ENCODE measurements around the gene RWDD3. TPM values are rescaled to one million over a fixed set of nuclear protein-coding genes. Genes with fewer than 3 reads are reported as not detected.

Gene RWDD3, protein sequence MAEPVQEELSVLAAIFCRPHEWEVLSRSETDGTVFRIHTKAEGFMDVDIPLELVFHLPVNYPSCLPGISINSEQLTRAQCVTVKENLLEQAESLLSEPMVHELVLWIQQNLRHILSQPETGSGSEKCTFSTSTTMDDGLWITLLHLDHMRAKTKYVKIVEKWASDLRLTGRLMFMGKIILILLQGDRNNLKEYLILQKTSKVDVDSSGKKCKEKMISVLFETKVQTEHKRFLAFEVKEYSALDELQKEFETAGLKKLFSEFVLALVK
- 11.6 and 15.0 TPM in 2 replicates for total RNA-seq

DNA sequence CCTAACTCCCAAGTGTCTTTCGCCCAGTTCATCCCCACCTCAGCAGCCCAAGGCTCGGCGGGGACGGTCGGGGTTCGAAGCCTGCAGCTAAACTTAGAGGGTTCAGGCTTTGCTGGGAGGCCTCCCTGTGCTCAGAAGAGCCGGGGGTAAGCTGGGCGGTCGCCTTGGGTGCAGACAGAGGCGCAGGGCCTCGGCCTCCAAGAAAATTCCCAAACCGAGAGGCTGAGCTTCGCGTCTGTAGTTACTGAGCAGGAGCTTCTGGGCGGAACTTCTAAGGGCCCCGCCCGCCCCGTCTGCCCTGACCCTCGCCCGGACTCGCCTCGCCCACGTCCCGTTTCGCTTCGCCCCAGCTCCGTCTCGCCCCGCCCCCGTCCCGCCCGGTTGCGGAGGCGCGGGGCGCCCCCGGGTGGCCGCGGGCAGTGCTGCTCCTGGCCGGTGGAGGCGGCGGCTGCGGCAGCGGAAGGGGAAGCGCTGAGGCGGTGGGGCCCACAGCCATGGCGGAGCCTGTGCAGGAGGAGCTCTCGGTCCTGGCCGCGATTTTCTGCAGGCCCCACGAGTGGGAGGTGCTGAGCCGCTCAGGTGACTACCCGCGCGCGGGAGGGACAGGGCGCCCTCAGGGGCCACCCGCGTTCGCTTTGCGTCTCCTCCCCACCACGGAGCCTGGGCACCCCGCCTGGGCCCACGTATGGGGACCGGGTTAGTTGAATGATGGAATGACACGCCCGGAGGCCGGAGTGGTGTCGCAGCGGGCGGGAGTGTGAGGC is at the start of gene RWDD3:
RWDD3 (plus strand) TSS at position 474 of the 764 bp plus-strand sequence; CDS start at position 495, 21 bp downstream.
- peak; percentile 34 to 85 for DNase-seq (ENCODE audit: low read depth in 2 of 2)

DNA sequence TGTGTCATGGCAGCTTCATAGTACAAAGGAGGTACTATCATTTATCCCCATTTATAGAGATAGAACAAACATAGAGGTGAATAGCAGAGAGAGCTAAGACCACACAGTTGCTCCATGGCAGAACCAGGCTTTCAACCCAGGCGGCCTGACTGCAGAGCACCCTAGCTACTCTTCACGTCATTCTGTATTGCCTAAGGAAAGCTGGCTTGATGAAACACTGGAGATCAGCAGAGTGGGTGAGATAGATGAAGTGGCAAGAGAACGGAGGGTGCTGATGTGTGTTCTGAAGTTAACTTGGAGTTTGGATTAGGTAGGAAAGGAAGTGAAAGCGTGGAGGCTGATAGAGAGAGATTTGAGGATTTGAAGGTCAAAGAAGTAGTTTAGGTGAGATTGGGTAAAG is 47.9 kb upstream of the RWDD3 start:
- DNase-seq (ENCODE audit: low read depth in 2 of 2), result no peak

DNA sequence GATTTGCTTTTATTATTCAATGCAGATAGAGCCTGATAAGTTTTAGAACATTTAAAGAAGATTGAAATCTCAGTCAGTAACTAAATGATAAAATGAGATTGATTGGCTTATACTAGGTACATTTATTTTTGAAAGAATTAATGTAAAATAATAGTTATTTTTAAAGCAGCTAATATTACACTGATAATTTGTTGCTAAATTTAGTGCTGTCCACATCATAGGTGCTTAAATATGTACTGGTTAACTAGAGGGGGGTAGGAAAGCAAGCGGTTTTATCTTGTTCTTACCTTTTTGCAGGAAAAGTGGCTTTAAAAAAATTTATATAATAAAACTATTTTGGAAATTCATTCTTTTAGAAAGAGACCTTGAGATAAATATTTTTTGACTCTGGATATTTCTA is 40.4 kb upstream of the RWDD3 start:
- no peak for DNase-seq (ENCODE audit: low read depth in 2 of 2)

DNA sequence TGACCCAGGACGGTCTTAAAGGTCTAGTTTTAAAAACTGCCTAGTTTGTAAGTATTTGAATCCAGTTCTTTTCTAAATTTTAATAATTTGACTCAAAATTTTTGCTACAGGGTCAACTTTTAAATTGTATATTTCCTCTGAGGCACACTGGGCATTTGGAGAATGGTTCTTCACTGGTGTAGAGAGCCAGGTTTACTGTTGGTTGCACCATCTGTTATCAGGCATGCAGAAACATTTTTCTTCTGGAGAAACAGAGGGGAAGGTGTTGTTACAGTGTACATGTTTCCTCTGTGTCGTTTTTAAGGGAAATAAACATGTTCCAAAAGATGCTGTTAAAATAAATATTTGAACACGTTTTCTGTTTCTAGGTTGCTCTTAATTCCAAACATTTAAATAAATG is 39.0 kb upstream of the RWDD3 start:
- DNase-seq (ENCODE audit: low read depth in 2 of 2), result no peak

DNA sequence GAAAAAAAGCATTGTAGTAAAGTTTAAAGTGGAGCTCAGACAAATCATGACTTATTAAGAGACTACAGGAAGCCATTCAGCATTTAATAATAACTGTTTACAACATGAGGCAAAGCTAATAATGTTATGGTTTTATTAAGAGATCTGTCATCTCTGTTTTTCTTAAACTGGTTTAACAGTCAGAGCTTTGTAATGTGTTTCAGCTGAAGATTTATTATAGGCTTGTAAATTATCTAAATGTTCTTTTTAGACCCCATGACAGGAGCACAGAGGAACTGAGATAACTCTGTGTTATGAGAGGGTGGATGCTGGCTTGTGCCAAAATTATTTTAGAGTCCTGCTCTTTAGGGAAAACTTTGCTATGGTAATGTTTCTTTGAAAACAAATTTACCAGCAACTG is 38.0 kb upstream of the RWDD3 start:
- no peak for DNase-seq (ENCODE audit: low read depth in 2 of 2)

DNA sequence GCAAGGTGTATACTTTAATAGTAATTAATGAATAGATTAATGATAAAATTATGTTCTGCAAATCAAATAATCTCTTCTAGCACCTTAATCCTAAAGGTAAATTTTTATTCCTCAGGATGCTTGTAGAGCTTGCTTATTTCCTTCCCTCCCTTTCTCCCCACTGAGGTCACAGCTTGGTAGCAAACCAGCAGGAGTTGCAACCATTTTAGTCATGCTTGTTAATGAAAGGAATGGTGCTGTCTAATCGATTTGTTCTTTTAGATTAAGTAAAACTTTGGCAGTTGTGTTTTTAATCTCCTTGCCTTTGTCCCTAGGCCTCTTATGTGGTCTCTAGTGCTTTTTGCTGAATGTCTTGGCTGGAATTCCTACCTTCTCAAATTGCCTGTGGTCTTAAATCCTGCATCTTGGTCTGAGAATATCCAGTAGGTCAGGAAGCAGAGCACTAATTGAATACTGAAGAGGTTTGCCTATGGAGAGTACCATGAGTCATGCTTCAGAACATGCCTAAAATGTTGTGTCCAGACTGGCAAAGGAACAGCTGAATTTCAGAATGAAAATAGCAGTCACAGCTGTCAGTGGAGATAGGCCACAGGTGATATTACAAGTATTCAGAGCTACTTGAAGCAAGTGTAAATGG is 36.3 kb upstream of the RWDD3 start:
- DNase-seq (ENCODE audit: low read depth in 2 of 2), result no peak

DNA sequence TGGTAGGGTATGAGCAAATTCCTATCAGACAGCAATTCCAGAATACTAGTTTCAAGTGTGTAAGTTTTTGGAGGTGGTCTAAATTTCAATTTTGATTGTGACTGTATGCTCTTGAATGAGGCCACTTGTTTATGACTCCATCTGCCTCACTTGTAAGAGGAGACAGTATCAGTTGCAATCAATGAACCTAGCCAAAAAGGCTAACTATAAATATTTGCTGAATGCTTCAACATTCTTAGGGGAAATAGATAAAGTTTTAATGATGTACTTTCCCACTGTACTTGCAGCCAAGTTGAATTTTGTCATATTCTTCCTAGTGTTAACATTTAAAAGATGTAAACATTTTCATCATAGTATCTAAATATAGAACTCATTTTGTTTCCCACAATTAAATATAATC is 32.1 kb upstream of the RWDD3 start:
- DNase-seq (ENCODE audit: low read depth in 2 of 2), result no peak

DNA sequence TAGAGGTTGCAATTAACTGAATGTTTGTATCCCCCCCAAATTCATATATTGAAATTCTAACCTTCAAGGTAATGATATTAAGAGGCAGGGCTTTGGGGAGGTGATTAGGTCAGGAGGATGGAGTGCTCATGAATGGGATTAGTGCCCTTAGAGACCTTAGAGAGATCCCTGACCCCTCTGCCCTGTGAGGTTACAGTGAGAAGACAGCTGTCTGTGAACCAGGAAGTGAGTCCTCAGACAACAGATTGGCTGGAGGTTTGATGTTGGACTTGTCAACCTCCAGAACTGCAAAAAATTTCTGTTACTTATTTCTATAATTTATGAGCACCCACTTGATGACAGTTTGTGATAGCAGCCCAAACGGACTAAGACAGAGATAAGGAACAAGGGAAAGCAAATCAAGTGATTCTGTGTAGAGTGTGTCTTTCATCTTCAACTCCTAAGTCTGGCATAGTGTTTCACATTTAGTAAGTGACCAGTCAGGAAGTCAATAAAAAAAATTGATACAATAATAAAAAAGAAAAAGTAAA is 30.0 kb upstream of the RWDD3 start:
- DNase-seq (ENCODE audit: low read depth in 2 of 2), result no peak

DNA sequence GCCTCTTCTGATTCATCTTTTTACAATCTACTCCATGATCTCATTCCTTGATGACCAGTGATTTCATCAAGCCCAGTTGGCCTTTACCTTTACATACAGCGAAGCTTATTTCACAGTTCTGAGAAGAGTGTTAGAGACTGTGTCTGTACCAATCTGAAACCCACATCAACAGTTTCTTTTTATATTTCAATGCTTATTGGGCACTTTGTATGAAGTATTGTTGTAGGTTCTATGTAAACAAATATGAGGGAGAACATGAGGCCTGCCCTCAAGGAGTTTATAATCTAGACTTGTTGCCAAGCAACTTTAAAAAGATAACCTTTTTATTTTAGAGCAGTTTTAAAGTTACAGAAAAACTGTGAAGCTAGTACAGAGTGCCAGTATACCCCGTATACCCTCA is 27.5 kb upstream of the RWDD3 start:
- DNase-seq (ENCODE audit: low read depth in 2 of 2), result no peak

DNA sequence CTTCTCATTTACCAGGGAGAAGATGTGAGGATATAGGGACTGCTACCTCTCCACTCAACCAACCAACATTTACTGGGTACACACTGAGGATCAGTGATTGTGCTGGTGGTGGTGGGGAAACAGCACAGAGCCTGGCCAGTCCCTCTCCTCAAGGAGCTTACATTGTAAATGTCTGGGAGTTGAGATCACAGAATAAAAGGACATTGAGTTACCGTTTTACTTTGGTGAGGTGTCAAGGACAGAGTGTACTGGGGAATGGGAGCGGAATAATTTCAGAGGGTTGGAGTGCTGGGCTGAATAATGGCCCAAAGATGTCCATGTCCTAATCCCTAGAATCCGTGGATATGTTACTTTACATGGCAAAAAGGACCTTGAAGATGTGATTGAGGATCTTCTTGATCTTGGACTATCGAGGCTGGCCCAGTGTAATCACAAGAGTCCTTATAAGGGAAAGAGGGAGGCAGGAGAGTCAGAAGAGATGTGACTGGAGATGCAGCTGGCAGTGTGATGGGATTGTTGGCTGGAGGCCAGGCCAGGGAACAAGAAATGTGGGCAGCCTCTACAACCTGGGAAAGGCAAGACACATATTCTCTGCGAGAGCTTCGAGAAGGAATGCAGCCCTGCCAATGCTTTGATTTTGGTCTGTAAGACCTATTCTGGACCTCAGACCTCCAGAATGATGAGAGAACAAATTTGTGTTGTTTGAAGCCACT is 26.6 kb upstream of the RWDD3 start:
- no peak for DNase-seq (ENCODE audit: low read depth in 2 of 2)

DNA sequence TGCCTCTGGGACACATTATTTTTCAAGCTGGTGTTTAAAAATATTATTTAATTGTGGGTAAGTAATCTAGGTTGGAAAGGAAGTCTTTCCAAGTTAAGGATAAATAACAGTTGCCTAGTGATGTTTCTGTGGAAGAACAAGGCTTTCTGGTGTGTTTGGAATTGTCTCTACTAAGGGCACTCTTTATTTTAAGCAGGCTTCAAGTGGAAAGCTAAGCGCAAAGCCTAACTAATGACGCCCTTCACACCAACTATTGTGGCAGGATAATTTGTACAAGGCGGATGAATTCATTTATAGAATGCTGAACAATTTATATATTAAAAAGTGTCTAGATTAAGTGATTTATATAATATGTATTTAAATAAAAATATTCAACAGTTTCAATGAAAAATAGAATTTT is 25.1 kb upstream of the RWDD3 start:
- DNase-seq (ENCODE audit: low read depth in 2 of 2), result no peak

DNA sequence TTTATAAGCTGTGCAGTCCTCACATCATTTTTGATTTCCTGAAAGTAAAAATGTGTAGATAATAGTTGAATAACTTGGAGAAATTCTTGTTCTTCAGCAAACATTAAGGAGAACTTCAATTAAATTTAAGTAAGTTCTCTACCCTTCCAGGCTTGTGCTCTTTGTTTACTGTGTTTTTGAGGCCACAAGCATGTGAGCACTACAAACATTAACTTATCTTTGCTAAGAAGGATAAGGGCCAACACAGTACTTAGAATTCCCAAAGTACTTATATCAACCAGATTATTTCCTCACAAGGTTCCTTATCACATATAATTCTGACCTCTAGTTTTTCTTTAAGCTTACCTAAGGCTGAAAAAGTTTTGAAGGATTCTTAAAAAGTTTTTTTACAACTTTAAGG is 24.7 kb upstream of the RWDD3 start:
- no peak for DNase-seq (ENCODE audit: low read depth in 2 of 2)

DNA sequence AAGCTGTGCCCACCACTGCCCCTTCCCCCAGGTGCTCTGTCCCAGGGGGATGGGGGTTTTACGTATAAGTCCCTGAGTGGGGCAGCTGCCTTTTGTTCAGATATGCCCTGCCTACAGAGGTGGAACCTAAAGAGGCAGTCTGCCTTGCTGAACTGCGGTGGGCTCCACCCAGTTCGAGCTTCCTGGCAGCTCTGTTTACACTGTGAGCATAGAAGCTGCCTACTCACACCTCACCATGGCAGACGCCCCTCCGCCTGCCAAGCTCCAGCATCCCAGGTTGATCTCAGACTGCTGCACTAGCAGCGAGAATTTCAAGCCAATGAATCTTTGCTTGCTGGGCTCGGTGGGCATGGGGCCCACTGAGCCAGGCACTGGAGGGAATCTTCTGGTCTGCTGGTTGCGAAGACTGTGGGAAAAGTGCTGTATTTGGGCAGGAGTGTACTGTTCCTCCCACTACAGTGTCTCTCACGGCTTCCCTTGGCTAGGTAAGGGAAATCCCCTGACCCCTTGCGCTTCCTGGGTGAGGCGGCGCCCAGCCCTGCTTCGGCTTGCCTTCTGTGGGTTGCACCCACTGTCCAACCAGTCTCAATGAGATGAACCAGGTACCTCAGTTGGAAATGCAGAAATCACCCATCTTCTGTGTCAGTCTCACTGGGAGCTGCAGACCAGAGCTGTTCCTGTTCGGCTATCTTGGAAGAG is 17.6 kb upstream of the RWDD3 start:
- DNase-seq (ENCODE audit: low read depth in 2 of 2), result no peak

DNA sequence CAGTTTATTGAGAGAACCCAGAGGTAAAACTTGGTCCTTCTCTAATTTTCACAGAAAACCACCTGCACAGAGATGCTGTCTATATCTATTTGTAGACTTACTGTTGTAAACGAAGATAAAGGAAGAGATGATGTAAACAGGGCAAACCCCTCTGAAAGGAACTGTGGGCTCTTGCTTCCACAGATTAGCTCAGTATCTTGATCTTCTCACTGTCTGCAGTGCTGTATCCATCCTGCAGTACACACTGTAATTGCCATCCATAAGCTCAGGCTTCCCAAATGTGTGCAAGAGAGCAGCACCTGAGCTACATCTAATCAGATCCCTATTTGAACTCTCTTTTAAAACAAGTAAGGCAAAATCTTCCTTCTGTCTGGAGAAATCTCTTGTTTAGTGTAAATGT is 16.6 kb upstream of the RWDD3 start:
- DNase-seq (ENCODE audit: low read depth in 2 of 2), result no peak

DNA sequence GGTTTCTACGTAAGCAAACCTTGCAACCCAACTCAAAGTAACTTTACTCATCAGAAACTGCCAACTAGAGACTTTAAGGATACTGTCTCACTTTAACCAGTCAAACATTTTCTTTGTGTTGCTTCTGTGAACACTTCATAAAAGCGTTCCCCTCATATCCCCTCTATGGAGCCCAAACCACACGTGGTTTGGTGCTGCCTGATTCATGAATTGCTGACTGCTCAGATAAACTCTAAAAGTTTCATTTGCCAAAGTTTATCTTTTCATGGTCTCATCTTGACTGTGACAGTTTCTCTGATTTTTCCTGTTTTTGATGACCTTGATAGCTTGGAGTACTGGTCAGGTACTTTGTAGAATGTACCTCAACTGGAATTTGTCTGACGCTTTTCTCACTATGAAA is 14.6 kb upstream of the RWDD3 start:
- DNase-seq (ENCODE audit: low read depth in 2 of 2), result no peak

DNA sequence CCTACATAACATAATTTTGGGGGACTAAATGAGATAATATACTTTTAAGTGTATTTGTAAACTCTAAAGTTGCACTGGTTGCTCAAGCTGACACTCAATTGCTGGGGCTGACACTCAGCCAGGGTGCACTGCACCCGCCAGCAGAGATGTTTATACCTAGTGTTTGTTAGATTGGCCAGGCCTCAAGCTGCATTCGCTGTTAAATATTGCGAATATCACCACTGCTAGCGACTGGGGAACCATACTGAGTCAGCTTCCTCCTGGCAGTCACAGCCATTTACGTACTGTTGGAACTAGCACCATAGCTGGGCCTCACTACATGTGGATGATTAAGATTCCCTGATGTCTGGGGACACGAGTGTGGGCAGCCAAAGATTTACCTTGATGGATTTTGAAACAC is 12.7 kb upstream of the RWDD3 start:
- DNase-seq (ENCODE audit: low read depth in 2 of 2), result peak in 1 of 2 donors; percentile 7

DNA sequence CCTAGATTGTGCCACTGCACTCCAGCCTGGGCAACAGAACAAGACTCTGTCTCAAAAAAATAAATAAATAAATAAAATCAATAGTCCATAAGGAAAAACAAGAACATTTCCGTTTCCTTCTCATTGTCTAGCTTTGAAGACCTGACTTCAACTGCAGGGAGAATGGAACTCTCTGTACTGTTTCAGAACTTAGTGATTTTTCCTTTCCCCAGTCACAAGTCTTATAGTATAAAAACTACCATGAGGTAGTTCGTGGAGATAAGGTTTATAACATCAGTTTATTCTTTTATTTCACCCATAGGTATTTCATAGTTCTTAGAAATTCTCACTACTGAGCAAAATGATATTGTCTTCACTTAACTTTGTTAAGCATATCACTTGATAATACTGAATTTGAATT is 11.4 kb upstream of the RWDD3 start:
- no peak for DNase-seq (ENCODE audit: low read depth in 2 of 2)

DNA sequence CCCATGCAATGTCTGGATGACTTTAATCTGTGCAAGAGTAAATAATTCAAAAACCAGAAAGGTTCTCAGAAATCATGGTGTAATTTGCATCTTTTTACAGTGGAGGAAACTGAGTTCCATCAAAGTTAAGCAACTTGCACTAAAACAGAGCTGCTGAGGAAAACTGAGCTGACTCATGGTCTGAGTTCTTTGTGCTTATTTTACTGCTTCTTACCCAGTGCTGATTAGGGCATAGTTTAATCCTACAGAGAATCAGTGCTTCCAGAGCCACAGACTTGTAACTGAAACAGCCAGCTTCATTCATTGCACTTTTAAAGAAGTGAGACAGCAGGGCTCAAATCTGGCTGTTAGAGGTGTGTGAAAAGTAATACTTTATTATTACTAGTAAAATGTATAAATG is 10.9 kb upstream of the RWDD3 start:
- DNase-seq (ENCODE audit: low read depth in 2 of 2), result no peak

DNA sequence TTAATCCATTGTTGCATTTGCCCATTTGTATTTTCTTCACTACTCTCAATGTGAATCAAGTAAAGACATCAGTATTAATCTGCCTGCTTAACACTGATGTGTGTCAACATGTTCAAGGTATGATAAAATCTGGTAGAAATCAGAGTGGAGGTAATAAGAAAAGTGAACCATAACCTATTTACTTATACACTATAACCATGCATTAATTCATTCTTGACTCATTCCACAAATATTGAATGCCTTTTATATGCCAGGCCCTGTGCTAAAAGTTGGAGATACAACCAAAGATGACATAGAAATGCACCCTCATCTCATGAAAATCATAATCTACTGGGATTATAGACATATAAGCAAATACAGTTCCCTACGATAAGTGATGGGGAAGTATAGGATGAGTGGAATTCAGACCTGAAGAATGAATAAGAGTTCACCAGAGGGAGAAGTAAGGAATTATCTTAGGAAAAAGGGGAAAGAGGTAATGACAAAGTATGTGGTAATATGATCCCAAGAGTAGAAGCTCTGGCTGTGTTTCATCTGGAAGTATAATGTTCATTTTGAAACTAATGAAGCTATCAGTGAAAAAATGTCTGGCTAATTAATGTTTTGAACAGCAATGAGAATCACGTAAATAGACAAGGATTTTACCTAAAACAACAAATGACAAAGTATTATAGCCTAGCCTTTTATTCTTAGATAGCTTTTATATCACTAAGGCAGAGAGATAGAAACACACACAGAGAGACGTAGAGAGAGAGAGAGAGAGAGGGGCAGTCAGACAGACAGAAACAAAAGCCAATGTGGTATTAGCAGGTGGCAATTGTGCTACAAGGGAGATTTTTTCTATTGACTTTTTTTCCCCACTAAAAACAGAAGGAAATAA is 7.0 kb upstream of the RWDD3 start:
- no peak for DNase-seq (ENCODE audit: low read depth in 2 of 2)

DNA sequence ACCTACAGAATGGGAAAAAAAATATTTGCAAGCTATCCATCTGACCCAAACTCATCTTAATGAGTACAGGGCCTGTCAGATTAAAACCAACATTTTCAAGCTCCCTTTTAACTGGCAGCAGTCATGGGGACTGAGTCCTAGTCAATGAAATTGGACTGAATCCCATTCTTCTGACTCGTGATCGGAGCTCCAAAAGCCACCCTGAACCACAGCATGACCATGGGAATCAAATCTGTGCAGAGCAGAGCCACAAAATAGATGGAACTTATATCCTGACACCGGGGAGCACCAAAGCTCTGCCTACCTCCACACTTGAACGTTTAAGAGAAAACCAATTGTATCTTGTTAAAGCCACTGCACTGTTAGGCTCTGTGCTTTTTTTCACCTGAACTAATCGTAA is 5.0 kb upstream of the RWDD3 start:
- no peak for DNase-seq (ENCODE audit: low read depth in 2 of 2)
